Activated naive CD4-positive, alpha-beta T cell treated with Interleukin-2 at 50 U/mL for 16 hours (primary cell): ENCODE measurements around the gene FHIT.

ENCODE experiments used
- DNase-seq: peaks from one replicate; pipeline ENCODE4 v3.0.0-alpha.2; 2020

The FHIT gene

GRCh38 chr3:59885101-59885500 is 1366.2 kb downstream of the FHIT start:
- no peak for DNase-seq

DNA sequence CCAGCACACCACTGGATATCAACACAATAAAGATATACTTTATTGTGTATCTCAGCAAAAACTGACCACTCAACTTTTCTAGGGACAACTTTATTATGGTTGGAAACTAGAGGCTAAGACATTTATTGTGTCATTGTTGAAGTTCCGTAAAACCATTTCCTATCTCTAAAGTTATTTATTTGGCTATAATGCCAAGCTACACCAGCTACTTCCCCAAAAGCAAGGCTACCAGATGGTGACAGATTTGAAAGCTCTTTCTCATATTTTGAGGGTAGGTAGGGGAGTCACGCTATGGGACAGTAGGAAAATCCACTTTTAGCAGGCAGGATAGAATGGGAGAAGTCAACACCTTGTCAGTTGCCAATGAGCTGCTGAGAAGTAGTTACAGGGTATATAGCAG is 1366.8 kb downstream of the FHIT start:
- no peak for DNase-seq

GRCh38 chr3:59882746-59883145 is 1368.5 kb downstream of the FHIT start:
- DNase-seq = no peak

DNA sequence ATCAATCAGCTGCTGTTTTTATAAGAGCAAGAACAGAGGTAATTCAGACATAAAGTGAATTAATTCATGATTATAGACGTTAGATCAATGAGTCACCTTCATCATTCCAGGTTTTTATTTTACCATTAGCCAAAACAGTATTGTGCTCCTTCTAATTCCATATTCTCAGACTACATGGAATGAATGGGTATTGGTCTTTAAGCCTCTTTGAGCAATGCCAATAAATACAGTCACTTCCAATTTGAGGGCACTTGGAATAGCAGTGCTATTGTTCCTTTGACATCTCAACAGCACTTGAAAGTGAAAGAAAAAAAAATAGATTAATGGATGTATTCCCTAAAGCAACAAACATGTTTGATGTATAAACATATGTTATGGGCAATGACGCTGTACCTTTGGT is 1370.5 kb downstream of the FHIT start:
- DNase-seq = no peak

DNA sequence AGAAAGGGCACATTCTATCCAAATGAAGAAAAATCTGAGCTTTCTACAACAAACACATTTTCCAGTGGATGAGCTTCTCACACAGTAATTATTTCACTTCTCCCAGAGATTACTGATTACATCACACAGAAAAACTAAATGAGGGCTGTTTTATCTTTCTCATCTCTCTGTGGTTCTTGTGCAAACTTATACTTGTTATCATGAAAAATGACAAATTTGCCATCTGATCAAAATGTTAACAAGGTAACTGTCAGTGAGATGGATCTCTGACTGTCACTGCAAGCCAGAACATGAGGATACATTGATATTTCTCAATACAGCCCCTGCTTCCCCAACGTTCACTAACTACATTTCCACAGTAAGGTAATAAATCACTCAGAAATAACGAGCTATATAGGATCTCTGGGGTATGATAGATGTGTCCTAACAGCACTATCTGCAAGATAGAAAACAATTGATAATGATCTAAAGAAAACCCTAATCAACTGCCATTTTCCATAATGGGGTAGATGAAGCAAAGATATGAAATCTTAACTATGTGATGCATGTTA is 1372.1 kb downstream of the FHIT start:
- no peak for DNase-seq

DNA sequence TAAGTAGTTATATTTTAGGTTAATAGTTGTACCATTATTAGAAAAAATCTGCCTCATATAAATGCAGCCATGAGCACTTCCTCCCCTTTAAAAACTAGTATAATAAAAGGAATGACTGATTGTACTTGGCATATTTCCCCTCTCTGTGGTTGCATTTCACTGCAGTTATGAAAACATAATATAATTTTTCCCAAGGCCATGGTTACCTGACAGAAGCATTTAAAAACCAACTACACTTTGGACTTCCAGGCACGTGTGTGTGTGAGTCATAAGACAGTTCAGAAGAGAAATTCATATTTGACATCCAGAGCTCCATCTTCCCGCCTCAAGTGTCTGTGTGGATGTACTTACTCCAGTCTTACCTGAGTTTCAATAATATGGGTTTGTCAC is 1373.2 kb downstream of the FHIT start:
- DNase-seq = no peak

GRCh38 chr3:59877263-59878037 is 1373.8 kb downstream of the FHIT start:
- DNase-seq = no peak

- no peak for DNase-seq
These were observed 1374.7 kb downstream of the FHIT start for GRCh38 chr3:59876533-59877062.

GRCh38 chr3:59873576-59874230 is 1377.5 kb downstream of the FHIT start:
- no peak for DNase-seq

DNA sequence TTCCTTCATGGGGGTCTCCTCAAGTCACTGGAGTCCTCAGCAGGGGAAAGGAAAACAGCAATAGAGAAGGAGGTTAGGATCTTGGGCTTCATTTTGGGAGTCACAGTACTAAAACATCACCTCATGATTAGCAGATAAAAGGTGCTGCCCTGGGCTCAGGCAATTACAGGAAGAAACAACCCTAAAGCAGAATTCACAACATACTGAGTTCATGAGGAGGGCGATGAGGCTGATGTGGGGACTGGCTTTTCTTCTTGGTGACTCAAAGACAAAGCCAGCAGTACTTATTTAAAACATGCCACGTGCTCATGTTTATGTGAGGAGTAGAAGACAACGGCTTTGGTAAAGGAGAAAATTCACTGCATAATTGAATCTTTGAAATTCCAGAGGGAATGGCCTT is 1379.1 kb downstream of the FHIT start:
- DNase-seq = no peak

DNA sequence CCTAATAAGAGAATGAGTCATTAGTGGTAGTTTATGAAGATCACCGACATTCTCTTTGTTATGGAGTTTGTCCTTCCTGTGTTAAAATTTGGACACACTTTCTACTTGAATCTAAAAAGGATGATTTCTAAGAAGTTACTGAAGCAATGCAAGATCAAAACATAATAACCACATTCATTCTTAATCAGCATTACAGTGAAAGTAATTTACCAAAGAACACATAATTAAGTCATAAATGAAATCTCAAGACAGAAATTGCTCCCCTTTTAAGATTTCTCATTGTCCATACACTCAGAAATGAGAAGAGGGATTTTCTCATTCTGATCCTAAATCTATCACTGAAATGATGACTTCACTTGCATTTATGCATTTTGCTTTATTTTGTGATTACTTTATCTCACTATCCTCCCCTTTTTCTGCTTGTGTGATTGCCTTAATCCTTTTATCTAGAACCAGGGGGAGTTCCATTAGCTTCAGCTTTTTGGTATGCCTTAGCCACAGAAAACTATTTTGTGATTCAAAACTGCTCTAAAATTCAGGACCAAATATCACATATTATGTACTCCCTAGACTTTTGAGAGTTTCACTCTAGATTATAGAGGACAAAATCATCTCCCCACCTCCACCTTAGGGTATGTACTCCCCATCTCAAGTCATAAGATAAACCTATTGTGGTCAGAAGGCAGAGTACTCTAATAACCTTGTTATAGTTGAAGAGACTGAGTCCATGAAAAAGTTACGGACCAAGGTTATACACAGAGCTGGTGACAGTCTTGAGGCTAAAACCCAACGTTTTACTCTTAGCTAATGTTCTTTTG is 1383.9 kb downstream of the FHIT start:
- no peak for DNase-seq

- DNase-seq = no peak
These were observed 1385.2 kb downstream of the FHIT start for GRCh38 chr3:59866076-59866475.

DNA sequence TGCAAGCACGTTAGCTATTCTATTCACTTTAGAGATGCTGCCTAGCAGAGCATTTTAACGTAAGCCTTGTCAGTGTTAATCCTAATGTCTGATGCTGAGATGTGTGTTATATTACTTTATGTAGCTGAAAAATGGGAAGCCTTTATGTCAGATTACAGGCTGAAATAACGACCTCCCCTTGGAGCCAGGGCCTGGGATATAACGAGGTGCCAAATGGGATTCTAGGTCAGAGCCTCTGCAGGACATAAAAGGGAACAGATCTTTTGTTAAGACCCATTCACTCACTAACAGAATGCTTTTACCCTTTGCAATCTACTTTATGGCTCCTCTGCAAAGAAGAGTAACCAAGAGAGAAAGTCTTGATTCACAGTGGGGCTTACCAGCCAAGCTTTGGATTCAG is 1385.9 kb downstream of the FHIT start:
- no peak for DNase-seq

DNA sequence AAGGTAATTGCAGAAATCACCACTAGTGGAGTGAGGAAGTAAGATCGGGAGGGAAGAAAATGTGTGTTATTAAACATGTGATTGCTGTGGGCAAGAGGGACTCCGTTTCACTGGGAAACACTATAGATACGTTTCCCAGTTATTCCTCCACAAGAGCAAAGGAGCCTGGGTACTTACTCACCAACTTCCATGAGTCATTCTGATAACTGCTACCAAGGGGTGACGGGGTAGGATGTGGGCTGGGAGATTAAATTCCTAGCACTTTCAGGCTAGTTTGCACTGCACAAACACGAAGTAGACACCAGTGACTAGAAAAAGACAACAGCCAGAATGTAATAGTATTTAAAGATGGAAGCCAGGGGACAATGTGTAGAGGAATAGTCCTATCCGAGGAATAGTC is 1388.6 kb downstream of the FHIT start:
- no peak for DNase-seq

- peak; percentile 77 for DNase-seq
These were observed 1393.5 kb downstream of the FHIT start for GRCh38 chr3:59857589-59858346.

GRCh38 chr3:59856934-59857460 is 1394.3 kb downstream of the FHIT start:
- DNase-seq = no peak

- no peak for DNase-seq
These were observed 1397.1 kb downstream of the FHIT start for GRCh38 chr3:59854061-59854709.

DNA sequence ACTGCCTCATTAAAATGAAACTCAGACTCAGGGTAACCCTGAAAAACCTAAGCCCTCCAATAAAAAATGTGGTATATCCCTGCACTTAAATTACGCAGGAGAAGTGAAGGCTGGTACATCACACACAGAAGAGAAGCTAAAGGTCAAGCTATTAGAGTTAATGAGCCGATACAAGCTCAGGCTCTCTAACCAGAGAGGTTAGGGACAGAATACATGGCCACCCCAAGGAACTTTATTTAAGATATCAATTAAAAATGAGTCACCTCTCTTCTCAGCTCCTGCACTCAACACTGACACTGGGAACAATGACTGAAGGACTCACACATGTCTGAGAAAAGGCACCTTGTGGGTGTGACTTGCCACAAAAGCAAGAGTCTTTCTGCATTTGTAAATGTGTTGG is 1400.8 kb downstream of the FHIT start:
- DNase-seq = no peak

GRCh38 chr3:59845386-59845785 is 1405.9 kb downstream of the FHIT start:
- no peak for DNase-seq

DNA sequence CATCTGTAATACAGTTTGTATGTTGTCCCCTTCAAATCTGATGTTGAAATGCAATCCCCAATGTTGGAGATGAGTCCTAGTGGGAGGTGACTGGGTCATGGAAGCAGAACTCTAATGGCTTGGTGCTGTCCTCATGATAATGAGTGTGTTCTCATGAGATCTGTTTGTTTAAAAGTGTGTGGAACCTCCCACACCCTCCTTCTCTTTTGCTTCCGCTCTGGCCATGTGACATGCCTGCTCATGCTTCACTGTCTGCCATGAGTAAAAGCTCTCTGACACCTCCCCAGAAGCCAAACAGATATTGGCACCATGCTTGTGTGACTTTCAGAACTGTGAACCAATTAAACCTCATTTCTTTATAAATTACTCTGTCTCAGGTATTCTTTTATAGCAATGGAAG is 1407.4 kb downstream of the FHIT start:
- DNase-seq = no peak

- no peak for DNase-seq
These were observed 1411.3 kb downstream of the FHIT start for GRCh38 chr3:59839810-59840515.
